Measurements from ENCODE around the gene ARHGEF37.
"Not testable (repeated sequence)": the region's sequence is repeated elsewhere in the genome, so short reads cannot be mapped to it uniquely, and the experiment has no call there.

The ARHGEF37 gene

GRCh38 chr5:149581192-149581861 is at the start of gene ARHGEF37:
Gene ARHGEF37, plus strand, starts transcription at chr5:149581498. Its CDS starts 16,272 bp downstream, at chr5:149597770.
- peak within 1 kb of the TSS; percentile 70 for H3K4me3 Mint-ChIP-seq
- peaks cover 19% of the 10 kb centered on the region for H3K27me3 Mint-ChIP-seq
- no peak within 1 kb of the TSS for H3K27ac Mint-ChIP-seq
- peaks cover 9% of the 10 kb centered on the region for H3K4me1 Mint-ChIP-seq (ENCODE audit: low read depth)
- no peaks in the 10 kb centered on the region for H3K36me3 Mint-ChIP-seq (ENCODE audit: low read depth)
- H3K9me3 Mint-ChIP-seq, result no peaks in the 10 kb centered on the region

GRCh38 chr5:149532413-149532812 is 48.9 kb upstream of the ARHGEF37 start:
- Mint-ChIP-seq H3K9me3 (no peaks in the 10 kb centered on the region), H3K4me1 (ENCODE audit: low read depth) (peaks cover 84% of the 10 kb centered on the region), H3K27me3 (no peaks in the 10 kb centered on the region), H3K36me3 (ENCODE audit: low read depth) (peaks cover 66% of the 10 kb centered on the region), H3K27ac (no peak overlapping the region), H3K4me3 (no peak overlapping the region)

GRCh38 chr5:149535787-149536186 is 45.5 kb upstream of the ARHGEF37 start:
- Mint-ChIP-seq H3K4me1 (ENCODE audit: low read depth) (peaks cover 74% of the 10 kb centered on the region), H3K36me3 (ENCODE audit: low read depth) (peaks cover 75% of the 10 kb centered on the region)
- H3K27me3 Mint-ChIP-seq, H3K4me3 Mint-ChIP-seq, H3K27ac Mint-ChIP-seq, H3K9me3 Mint-ChIP-seq: not testable (repeated sequence)

GRCh38 chr5:149537374-149537975 is 43.8 kb upstream of the ARHGEF37 start:
- peaks cover 74% of the 10 kb centered on the region for H3K36me3 Mint-ChIP-seq (ENCODE audit: low read depth)
- H3K4me3 Mint-ChIP-seq, result no peak overlapping the region
- H3K27me3 Mint-ChIP-seq, result no peaks in the 10 kb centered on the region

GRCh38 chr5:149540089-149540488 is 41.2 kb upstream of the ARHGEF37 start:
- Mint-ChIP-seq H3K4me3 (peak overlapping the region; percentile 53), H3K9me3 (no peaks in the 10 kb centered on the region), H3K27me3 (no peaks in the 10 kb centered on the region), H3K36me3 (ENCODE audit: low read depth) (peaks cover 61% of the 10 kb centered on the region), H3K4me1 (ENCODE audit: low read depth) (peaks cover 66% of the 10 kb centered on the region), H3K27ac (peak overlapping the region; percentile 34)

More at GRCh38 chr5:149537374-149537975, 43.8 kb upstream of the ARHGEF37 start:
- Mint-ChIP-seq H3K27ac (peak overlapping the region; percentile 38), H3K4me1 (ENCODE audit: low read depth) (peaks cover 70% of the 10 kb centered on the region), H3K9me3 (no peaks in the 10 kb centered on the region)

- Mint-ChIP-seq H3K4me1 (ENCODE audit: low read depth) (peaks cover 68% of the 10 kb centered on the region), H3K36me3 (ENCODE audit: low read depth) (peaks cover 66% of the 10 kb centered on the region), H3K27ac (no peak overlapping the region), H3K4me3 (no peak overlapping the region), H3K9me3 (no peaks in the 10 kb centered on the region), H3K27me3 (no peaks in the 10 kb centered on the region)
These were observed 39.4 kb upstream of the ARHGEF37 start for GRCh38 chr5:149541893-149542292.

- H3K27ac Mint-ChIP-seq, result peak overlapping the region; percentile 28
- H3K36me3 Mint-ChIP-seq (ENCODE audit: low read depth), result peaks cover 64% of the 10 kb centered on the region
These were observed 37.8 kb upstream of the ARHGEF37 start for GRCh38 chr5:149543361-149544027.

GRCh38 chr5:149544028-149544420 is 37.3 kb upstream of the ARHGEF37 start:
- Mint-ChIP-seq H3K27me3 (no peaks in the 10 kb centered on the region), H3K9me3 (no peaks in the 10 kb centered on the region), H3K4me3 (no peak overlapping the region), H3K36me3 (ENCODE audit: low read depth) (peaks cover 66% of the 10 kb centered on the region), H3K4me1 (ENCODE audit: low read depth) (peaks cover 75% of the 10 kb centered on the region), H3K27ac (no peak overlapping the region)

More at GRCh38 chr5:149543361-149544027, 37.8 kb upstream of the ARHGEF37 start:
- Mint-ChIP-seq H3K27me3 (no peaks in the 10 kb centered on the region), H3K4me1 (ENCODE audit: low read depth) (peaks cover 71% of the 10 kb centered on the region), H3K4me3 (no peak overlapping the region), H3K9me3 (no peaks in the 10 kb centered on the region)

GRCh38 chr5:149545327-149545726 is 36.0 kb upstream of the ARHGEF37 start:
- H3K4me1 Mint-ChIP-seq (ENCODE audit: low read depth), result peaks cover 71% of the 10 kb centered on the region
- H3K9me3 Mint-ChIP-seq, result no peaks in the 10 kb centered on the region
- H3K36me3 Mint-ChIP-seq (ENCODE audit: low read depth), result peaks cover 66% of the 10 kb centered on the region
- H3K27me3 Mint-ChIP-seq, result no peaks in the 10 kb centered on the region
- no peak overlapping the region for H3K4me3 Mint-ChIP-seq
- H3K27ac Mint-ChIP-seq, result no peak overlapping the region

GRCh38 chr5:149546974-149547373 is 34.3 kb upstream of the ARHGEF37 start:
- H3K36me3 Mint-ChIP-seq (ENCODE audit: low read depth), result peaks cover 60% of the 10 kb centered on the region

GRCh38 chr5:149549461-149550267 is 31.6 kb upstream of the ARHGEF37 start:
- H3K4me1 Mint-ChIP-seq (ENCODE audit: low read depth), result peaks cover 46% of the 10 kb centered on the region
- H3K27me3 Mint-ChIP-seq, result no peaks in the 10 kb centered on the region
- peaks cover 47% of the 10 kb centered on the region for H3K36me3 Mint-ChIP-seq (ENCODE audit: low read depth)
- H3K4me3 Mint-ChIP-seq, result peak overlapping the region; percentile 99
- H3K27ac Mint-ChIP-seq, result peak overlapping the region; percentile 99
- H3K9me3 Mint-ChIP-seq, result no peaks in the 10 kb centered on the region

More at GRCh38 chr5:149546974-149547373, 34.3 kb upstream of the ARHGEF37 start:
- Mint-ChIP-seq H3K4me3 (peak overlapping the region; percentile 99), H3K9me3 (no peaks in the 10 kb centered on the region), H3K27me3 (no peaks in the 10 kb centered on the region), H3K4me1 (ENCODE audit: low read depth) (peaks cover 64% of the 10 kb centered on the region), H3K27ac (peak overlapping the region; percentile 76)

- Mint-ChIP-seq H3K4me1 (ENCODE audit: low read depth) (peaks cover 44% of the 10 kb centered on the region), H3K4me3 (peak overlapping the region; percentile 99), H3K36me3 (ENCODE audit: low read depth) (peaks cover 47% of the 10 kb centered on the region), H3K27me3 (no peaks in the 10 kb centered on the region), H3K27ac (peak overlapping the region; percentile 99), H3K9me3 (no peaks in the 10 kb centered on the region)
These were observed 31.1 kb upstream of the ARHGEF37 start for GRCh38 chr5:149550268-149550583.

- no peaks in the 10 kb centered on the region for H3K27me3 Mint-ChIP-seq
- H3K4me3 Mint-ChIP-seq, result peak overlapping the region; percentile 99
These were observed 30.6 kb upstream of the ARHGEF37 start for GRCh38 chr5:149550594-149551226.

GRCh38 chr5:149551227-149552037 is 29.9 kb upstream of the ARHGEF37 start, which contains the start of gene CSNK1A1:
Gene CSNK1A1, minus strand, starts transcription at chr5:149551439. Its CDS starts 475 bp downstream, at chr5:149550964.
- Mint-ChIP-seq H3K4me1 (ENCODE audit: low read depth) (peaks cover 35% of the 10 kb centered on the region), H3K27me3 (no peaks in the 10 kb centered on the region), H3K4me3 (peak within 1 kb of the TSS; percentile 99), H3K36me3 (ENCODE audit: low read depth) (peaks cover 37% of the 10 kb centered on the region), H3K27ac (peak within 1 kb of the TSS; percentile 99), H3K9me3 (no peaks in the 10 kb centered on the region)

More at GRCh38 chr5:149550594-149551226, 30.6 kb upstream of the ARHGEF37 start:
- Mint-ChIP-seq H3K9me3 (no peaks in the 10 kb centered on the region), H3K36me3 (ENCODE audit: low read depth) (peaks cover 44% of the 10 kb centered on the region), H3K4me1 (ENCODE audit: low read depth) (peaks cover 41% of the 10 kb centered on the region), H3K27ac (peak overlapping the region; percentile 99)
